GDM1 (cell line): Measurements from ENCODE around the gene MAP1LC3B2.

Source experiments
- DNase-seq: peaks from one replicate; lab custom pipeline; 2025; lab: John Stamatoyannopoulos, UW

Gene MAP1LC3B2

GRCh38 chr12:116538076-116538591, 21.0 kb upstream of the MAP1LC3B2 start:
- DNase-seq: no peak

- DNase-seq: no peak
These were observed 20.4 kb upstream of the MAP1LC3B2 start for GRCh38 chr12:116538682-116539305.

GRCh38 chr12:116539361-116539771, 19.8 kb upstream of the MAP1LC3B2 start:
- no peak for DNase-seq

- no peak for DNase-seq
These were observed 19.2 kb upstream of the MAP1LC3B2 start for GRCh38 chr12:116539905-116540482.

GRCh38 chr12:116540622-116541152, 18.5 kb upstream of the MAP1LC3B2 start:
- DNase-seq: no peak

GRCh38 chr12:116541547-116542344, 17.4 kb upstream of the MAP1LC3B2 start:
- DNase-seq: no peak

- no peak for DNase-seq
These were observed 16.7 kb upstream of the MAP1LC3B2 start for GRCh38 chr12:116542345-116542956.

GRCh38 chr12:116544656-116545055, 14.5 kb upstream of the MAP1LC3B2 start:
- no peak for DNase-seq

- DNase-seq: no peak
These were observed 14.0 kb upstream of the MAP1LC3B2 start for GRCh38 chr12:116545144-116545543.

GRCh38 chr12:116545936-116546335, 13.2 kb upstream of the MAP1LC3B2 start:
- DNase-seq: no peak

GRCh38 chr12:116547955-116548501, 11.2 kb upstream of the MAP1LC3B2 start:
- peak; percentile 92 for DNase-seq

GRCh38 chr12:116549993-116550392, 9.2 kb upstream of the MAP1LC3B2 start:
- DNase-seq: no peak

- no peak for DNase-seq
These were observed 8.0 kb upstream of the MAP1LC3B2 start for GRCh38 chr12:116551151-116551550.

GRCh38 chr12:116551619-116551951, 7.6 kb upstream of the MAP1LC3B2 start:
- no peak for DNase-seq

GRCh38 chr12:116551952-116552772, 7.0 kb upstream of the MAP1LC3B2 start:
- DNase-seq: no peak

- no peak for DNase-seq
These were observed 6.3 kb upstream of the MAP1LC3B2 start for GRCh38 chr12:116552773-116553373.

GRCh38 chr12:116556356-116556952, 2.7 kb upstream of the MAP1LC3B2 start:
- DNase-seq: no peak

GRCh38 chr12:116556964-116557698, 2.0 kb upstream of the MAP1LC3B2 start:
- peak; percentile 6 for DNase-seq

- DNase-seq: no peak
These were observed 660 bp upstream of the MAP1LC3B2 start for GRCh38 chr12:116558280-116559161.
